Ovary (tissue), 9 donors: ENCODE data around the gene WDR86. TPM values are rescaled to one million over a fixed set of nuclear protein-coding genes. Genes with fewer than 3 reads are reported as not detected.

Experiments
- DNase-seq, 5 donors: peaks; one replicate each; pipeline ENCODE4 v3.0.0-alpha.2; 2019 to 2020
- H3K27ac ChIP-seq, 2 donors: fragments of 200-600 bp; one replicate each; pipeline versions ENCODE4 v1.5.1 to v1.8.0; 2019 to 2022
- H3K27me3 ChIP-seq: fragments of 200-600 bp; one replicate; pipeline ENCODE4 v1.8.0; 2022
- H3K36me3 ChIP-seq: fragments of 200-600 bp; sonication (generic); one replicate; pipeline ENCODE4 v1.5.1; 2019
- H3K4me1 ChIP-seq: one replicate; pipeline ENCODE4 v1.8.1; 2013; ENCODE audit warnings: mild to moderate bottlenecking, moderate library complexity; ENCODE audit not compliant: insufficient read depth
- H3K4me3 ChIP-seq: fragments of 200-600 bp; sonication (generic); one replicate; pipeline ENCODE4 v1.5.1; 2017
- H3K9me3 ChIP-seq, 2 donors: fragments of 200-600 bp in 1 of 2; sonication (generic) in 1 of 2; one replicate each; pipeline versions ENCODE4 v1.5.1 to v1.8.1; 2013 to 2019; ENCODE audit warnings: mild to moderate bottlenecking in 1 of 2, moderate library complexity in 1 of 2
- EP300 ChIP-seq: sonication (generic); formaldehyde crosslinking; IDR thresholded peaks from one replicate; pipeline ENCODE4 v1.6.1; 2017; ENCODE audit warnings: antibody characterized with exemption
- POLR2A ChIP-seq: fragments of 450-650 bp; IDR thresholded peaks from one replicate; pipeline ENCODE4 v1.6.1; 2017; ENCODE audit warnings: antibody characterized with exemption, mild to moderate bottlenecking, moderate library complexity
- WGBS, 3 donors: extraction: QIAGEN DNeasy Blood & Tissue Kit in 1 of 3; methylation state at CpG; one replicate each; pipeline versions ENCODE4 v1.1.5 to v1.1.7; 2013 to 2017; 5-methylcytosine and 5-hydroxymethylcytosine counted together
- intact Hi-C, 4 donors: fragments of 100-400 bp; cut with DNase I; formaldehyde crosslinking; loops; one replicate each; pipeline versions ENCODE4 v1.11.0 to v1.15.1; 2022 to 2023
- polyA plus RNA-seq, 2 donors: library from polyadenylated mRNA; stranded (reverse); fragments of 200-250 nt in 1 of 2; fragments of 350-450 nt in 1 of 2; fragmentation: Illumina TruSeq in 1 of 2; extraction: RNeasy Lipid Tissue Mini Kit (QIAGEN cat#74804) in 1 of 2; gene quantifications; one replicate each; pipeline ENCODE4 v1.2.3, GENCODE V29; 2013 to 2014
- total RNA-seq, 7 donors: library from RNA; depleted of rRNA in 2 of 7; stranded (reverse); fragments of >200 nt in 2 of 7; fragmentation: NEBNext Ultra II Directional in 3 of 7; extraction: Animal tissue kit (Norgen Biotek cat#: 25700) in 3 of 7; gene quantifications; one replicate each; pipeline versions ENCODE4 v1.1.0 to v1.2.4, GENCODE V29; 2016 to 2023
- TF ChIP-seq, protein P1 (sequence below), 3 donors: fragments of 450-650 bp in 2 of 3; fragments of 200-600 bp in 1 of 3; IDR thresholded peaks; one replicate each; pipeline versions ENCODE4 v1.5.1 to v1.8.0; 2016 to 2022; ENCODE audit warnings: antibody characterized with exemption in 3 of 3, mild to moderate bottlenecking in 1 of 3
- donor health status: DM: no; HTN: no; CAD: no; lungs with moderate emphysema.
- donor health status: DM: no; HTN: no; CAD: no.
- donor health status: Bipolar disorder and iron deficiency.
- donor health status: DM: yes; HTN: yes; CAD: no.
- donor health status: DM: no; HTN: no; CAD: no.
- donor health status: DM: yes; HTN: yes; CAD: no.

WDR86 gene
- total and polyA plus RNA-seq, 9 donors, result 0.77 to 43.4 (median 11.1) TPM

DNA sequence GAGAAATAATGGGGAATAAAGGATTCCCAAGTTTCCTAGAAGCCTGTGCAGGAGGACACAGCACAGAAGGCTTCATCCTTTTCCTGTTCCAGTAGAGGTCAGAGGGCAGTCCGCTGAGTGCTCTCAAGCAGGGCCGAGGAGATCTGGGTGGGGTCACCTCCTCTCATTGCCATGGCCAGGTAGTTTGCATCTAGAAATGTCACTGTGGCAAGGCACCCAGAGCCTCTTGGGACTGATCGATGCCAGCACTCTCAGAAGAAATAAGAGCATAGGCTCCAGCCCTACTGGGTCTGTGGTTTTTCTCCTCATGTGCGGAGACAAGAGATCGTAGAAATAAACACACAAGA, 60.4 kb downstream of the WDR86 start:
- no peak for DNase-seq
- no peak overlapping the region for H3K27ac ChIP-seq
- H3K4me3 ChIP-seq, result no peak overlapping the region
- intact Hi-C loops, result loop anchor here in 1 of 4 donors (5.0 kb wide), 1 partner anchor 37 kb away; no protein-coding TSS in a partner anchor
- 65 to 72% (median 71%) methylated on average over 5 of the region's 5 CpGs for WGBS, 3 donors
- TF ChIP-seq, protein P1, sequence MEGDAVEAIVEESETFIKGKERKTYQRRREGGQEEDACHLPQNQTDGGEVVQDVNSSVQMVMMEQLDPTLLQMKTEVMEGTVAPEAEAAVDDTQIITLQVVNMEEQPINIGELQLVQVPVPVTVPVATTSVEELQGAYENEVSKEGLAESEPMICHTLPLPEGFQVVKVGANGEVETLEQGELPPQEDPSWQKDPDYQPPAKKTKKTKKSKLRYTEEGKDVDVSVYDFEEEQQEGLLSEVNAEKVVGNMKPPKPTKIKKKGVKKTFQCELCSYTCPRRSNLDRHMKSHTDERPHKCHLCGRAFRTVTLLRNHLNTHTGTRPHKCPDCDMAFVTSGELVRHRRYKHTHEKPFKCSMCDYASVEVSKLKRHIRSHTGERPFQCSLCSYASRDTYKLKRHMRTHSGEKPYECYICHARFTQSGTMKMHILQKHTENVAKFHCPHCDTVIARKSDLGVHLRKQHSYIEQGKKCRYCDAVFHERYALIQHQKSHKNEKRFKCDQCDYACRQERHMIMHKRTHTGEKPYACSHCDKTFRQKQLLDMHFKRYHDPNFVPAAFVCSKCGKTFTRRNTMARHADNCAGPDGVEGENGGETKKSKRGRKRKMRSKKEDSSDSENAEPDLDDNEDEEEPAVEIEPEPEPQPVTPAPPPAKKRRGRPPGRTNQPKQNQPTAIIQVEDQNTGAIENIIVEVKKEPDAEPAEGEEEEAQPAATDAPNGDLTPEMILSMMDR (IDR thresholded peaks at IDR 0.05), result no peak
- TF ChIP-seq EP300 (no peak), POLR2A (no peak)
- H3K4me1 ChIP-seq, result no peaks in the 10 kb centered on the region
- H3K27me3 ChIP-seq, result no peaks in the 10 kb centered on the region
- no peaks in the 10 kb centered on the region for H3K36me3 ChIP-seq
- no peaks in the 10 kb centered on the region for H3K9me3 ChIP-seq

DNA sequence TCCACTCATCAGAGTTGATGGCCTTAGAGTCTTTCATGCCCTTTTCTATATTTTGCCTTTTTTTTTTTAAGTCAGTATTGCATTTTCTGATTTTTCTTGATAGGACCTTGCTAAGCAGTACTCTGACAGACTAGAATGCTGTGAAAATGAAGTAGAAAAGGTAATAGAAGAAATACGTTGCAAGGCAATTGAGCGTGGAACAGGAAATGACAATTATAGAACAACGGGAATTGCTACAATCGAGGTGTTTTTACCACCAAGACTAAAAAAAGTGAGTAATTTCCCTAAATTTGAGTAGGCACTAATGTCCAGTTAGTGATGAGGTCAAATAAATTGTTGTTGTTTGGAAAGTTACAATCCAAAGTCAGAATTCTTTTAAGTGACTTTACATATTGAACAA, 60.9 kb downstream of the WDR86 start:
- no peaks in the 10 kb centered on the region for H3K9me3 ChIP-seq
- no peaks in the 10 kb centered on the region for H3K27me3 ChIP-seq
- no peaks in the 10 kb centered on the region for H3K36me3 ChIP-seq
- intact Hi-C loops, result loop anchor here in 1 of 4 donors (5.0 kb wide), 1 partner anchor 37 kb away; no protein-coding TSS in a partner anchor
- TF ChIP-seq, protein P1 (IDR thresholded peaks at IDR 0.05), result no peak
- TF ChIP-seq EP300, result no peak
- no peak for TF ChIP-seq POLR2A
- DNase-seq, result no peak
- no peak overlapping the region for H3K27ac ChIP-seq
- no peak overlapping the region for H3K4me3 ChIP-seq
- H3K4me1 ChIP-seq, result no peaks in the 10 kb centered on the region
- WGBS, 3 donors, result 84 to 88% (median 85%) methylated on average over 4 of the region's 4 CpGs

DNA sequence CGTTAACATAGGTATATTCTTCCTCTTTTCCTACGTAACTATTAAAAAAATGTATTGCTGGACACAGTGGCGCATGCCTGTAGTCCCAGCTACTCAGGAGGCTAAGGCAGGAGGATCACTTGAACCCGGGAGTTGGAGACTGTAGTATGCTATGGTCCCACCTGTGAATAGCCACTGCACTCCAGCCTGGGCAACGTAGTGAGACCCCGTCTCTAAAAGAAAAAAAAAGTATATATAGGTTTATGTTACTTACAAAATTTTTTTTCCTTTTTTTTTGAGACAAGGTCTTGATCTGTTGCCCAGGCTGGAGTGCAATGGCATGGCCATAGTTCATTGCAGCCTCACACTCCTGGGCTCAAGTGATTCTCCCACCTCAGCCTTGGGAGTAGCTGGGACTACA, 62.6 kb downstream of the WDR86 start:
- H3K36me3 ChIP-seq, result no peaks in the 10 kb centered on the region
- DNase-seq, result no peak
- intact Hi-C loops, result loop anchor here in 1 of 4 donors (5.0 kb wide), 1 partner anchor 35 kb away; no protein-coding TSS in a partner anchor

DNA sequence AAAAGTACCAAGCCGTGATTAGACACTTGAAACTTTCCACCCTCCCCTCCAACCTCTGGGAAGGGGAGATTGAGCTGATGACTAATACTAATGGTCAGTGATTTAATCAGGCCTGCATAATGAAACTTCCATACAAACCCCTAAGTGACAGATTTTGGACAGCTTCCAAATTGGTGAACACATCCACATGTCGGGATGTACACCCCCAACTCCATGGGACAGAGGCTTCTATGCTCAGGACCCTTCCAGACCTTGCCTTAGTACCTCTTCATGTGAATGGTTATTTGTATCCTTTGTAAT, 63.4 kb downstream of the WDR86 start:
- Histone ChIP-seq H3K4me1 (no peaks in the 10 kb centered on the region), H3K27me3 (no peaks in the 10 kb centered on the region), H3K9me3 (no peaks in the 10 kb centered on the region), H3K36me3 (no peaks in the 10 kb centered on the region), H3K4me3 (no peak overlapping the region), H3K27ac (no peak overlapping the region)
- no peak for DNase-seq
- TF ChIP-seq, protein P1 (IDR thresholded peaks at IDR 0.05), result no peak
- TF ChIP-seq POLR2A (no peak), EP300 (no peak)
- WGBS, 3 donors, result 56 to 71% (median 61%) methylated on average over 2 of the region's 2 CpGs
- intact Hi-C loops, result loop anchor here in 1 of 4 donors (5.0 kb wide), 1 partner anchor 34 kb away; no protein-coding TSS in a partner anchor

More for the DNA sequence above, 62.6 kb downstream of the WDR86 start:
- Histone ChIP-seq H3K4me1 (no peaks in the 10 kb centered on the region), H3K27ac (no peak overlapping the region), H3K27me3 (no peaks in the 10 kb centered on the region), H3K9me3 (no peaks in the 10 kb centered on the region), H3K4me3 (no peak overlapping the region)
- TF ChIP-seq EP300 (no peak), POLR2A (no peak)
- TF ChIP-seq, protein P1 (IDR thresholded peaks at IDR 0.05), result no peak
- WGBS, 3 donors, result 95 to 98% (median 96%) methylated on average over 6 of the region's 6 CpGs
